ENCODE measurements around the gene ESRRA. TPM values are rescaled to one million over a fixed set of nuclear protein-coding genes. Genes with fewer than 3 reads are reported as not detected.

The ESRRA gene
- total and polyA plus RNA-seq, 9 of the 15 experiments (the other 6 are each of a cell fraction or from before 2014, with no cell fraction given): 0.27 to 89.7 (median 23.7) TPM

GRCh38 chr11:64269540-64270220 is 35.6 kb upstream of the ESRRA start (continued):
- TF ChIP-seq KLF13 (tag; IDR thresholded peaks at IDR 0.05; ENCODE audit: borderline replicate concordance, low read depth) (no peak), ZFP91 (CRISPR knock-in tag; IDR thresholded peaks at IDR 0.05) (no peak), ZC3H8 (IDR thresholded peaks at IDR 0.05) (no peak), BDP1 (IDR thresholded peaks at IDR 0.05; ENCODE audit: insufficient read depth, insufficient read length) (no peak), MAZ (CRISPR knock-in tag; conservative IDR thresholded peaks at IDR 0.05 in 1 of 2, IDR thresholded peaks at IDR 0.05 in 1 of 2) (peak; percentile 80 to 86), MYNN (IDR thresholded peaks at IDR 0.05) (0 out of 2 replicates have a peak, but pooled peaks have one; percentile 7), MYNN (CRISPR knock-in tag; IDR thresholded peaks at IDR 0.05) (no peak), NFIX (CRISPR knock-in tag; IDR thresholded peaks at IDR 0.05; ENCODE audit: low read depth) (no peak), FOS (IDR thresholded peaks at IDR 0.05; ENCODE audit: extremely low read depth, insufficient read length) (no peak), CREM (IDR thresholded peaks at IDR 0.05; ENCODE audit: low read depth) (peak; percentile 90), CBX8 (IDR thresholded peaks at IDR 0.05; ENCODE audit: borderline replicate concordance, extremely low read depth, low read depth, low read length, poor library complexity, severe bottlenecking) (no peak), MYBL2 (IDR thresholded peaks at IDR 0.05; ENCODE audit: low read depth) (no peak), MYBL2 (CRISPR knock-in tag; IDR thresholded peaks at IDR 0.05; ENCODE audit: borderline replicate concordance) (no peak), ZNF263 (CRISPR knock-in tag; IDR thresholded peaks at IDR 0.05; ENCODE audit: borderline replicate concordance) (no peak), ZBTB11 (CRISPR knock-in tag; IDR thresholded peaks at IDR 0.05) (peak; percentile 84 to 97 (median 86); a peak in 5 of 6 replicates), TAF7 (tag; IDR thresholded peaks at IDR 0.05) (no peak), NONO (IDR thresholded peaks at IDR 0.05; ENCODE audit: low read depth in 2 of 2, low read length in 1 of 2) (0 out of 4 replicates have a peak, but pooled peaks of 1 of the 2 experiments have one; percentile 57), FOXK1 (CRISPR knock-in tag; IDR thresholded peaks at IDR 0.05; ENCODE audit: borderline replicate concordance) (no peak; the same call in 1 of the 2 replicates), ATF2 (CRISPR knock-in tag; IDR thresholded peaks at IDR 0.05) (0 out of 2 replicates have a peak, but pooled peaks have one; percentile 58), KAT2B (IDR thresholded peaks at IDR 0.05; ENCODE audit: low read depth, low read length) (peak; percentile 26), PHF20 (IDR thresholded peaks at IDR 0.05; ENCODE audit: partially characterized antibody) (peak; percentile 56)
